AG04450 (cell line): ENCODE data around the gene PRELP. TPM values are rescaled to one million over a fixed set of nuclear protein-coding genes. Genes with fewer than 3 reads are reported as not detected.
"Not testable (repeated sequence)": the region's sequence is repeated elsewhere in the genome, so short reads cannot be mapped to it uniquely, and the experiment has no call there.

Experiments used
- CTCF ChIA-PET: fragments of 300-600, 350-600 bp; formaldehyde crosslinking; extraction: SDS; loops from one replicate; lab custom pipeline; 2022; ENCODE audit warnings: antibody characterized with exemption, inconsistent platforms; lab: Charles Lee
- POLR2A ChIA-PET: fragments of 350-600 bp; formaldehyde crosslinking; extraction: SDS; loops from one replicate; lab custom pipeline; 2021; ENCODE audit warnings: antibody characterized with exemption, inconsistent platforms; lab: Yijun Ruan, JAX
- DNase-seq: peaks from one replicate; pipeline ENCODE4 v3.0.0-alpha.2; 2011; ENCODE audit warnings: low read depth, low spot score
- H3K27ac ChIP-seq: one replicate; pipeline ENCODE4 v1.5.1; 2012; ENCODE audit warnings: low read depth, low read length, control low read depth
- H3K27me3 ChIP-seq: one replicate; pipeline ENCODE4 v1.6.0; 2012; ENCODE audit warnings: low read length; ENCODE audit not compliant: control insufficient read depth, insufficient read depth
- H3K4me3 ChIP-seq: 2 replicates; pipeline ENCODE4 v1.5.1; 2011; ENCODE audit warnings: mild to moderate bottlenecking, low read depth, low read length, control low read depth
- H3K9me3 ChIP-seq: 2 replicates; pipeline ENCODE4 v1.5.1; 2012; ENCODE audit warnings: low read length; ENCODE audit not compliant: control insufficient read depth, insufficient read depth
- CTCF ChIP-seq: IDR thresholded peaks from 2 replicates; pipeline ENCODE4 v1.5.1; 2011; ENCODE audit warnings: low read depth, low read length, control low read depth, inconsistent platforms
- polyA plus RNA-seq: library from polyadenylated mRNA; depleted of rRNA; stranded (reverse); fragments of >200 nt; gene quantifications from 2 replicates; pipeline ENCODE4 v1.2.3, GENCODE V29; 2011

Gene PRELP
- polyA plus RNA-seq, 1 experiment = 0.68 TPM

GRCh38 chr1:203516184-203516583 lies 40.6 kb downstream of the PRELP start:
- CTCF ChIA-PET = no interaction called here
- no peak for DNase-seq
- Histone ChIP-seq H3K27ac (no peak overlapping the region), H3K4me3 (no peak overlapping the region), H3K27me3 (no peaks in the 10 kb centered on the region), H3K9me3 (no peaks in the 10 kb centered on the region)
- POLR2A ChIA-PET = no interaction called here
- no peak for TF ChIP-seq CTCF

DNA sequence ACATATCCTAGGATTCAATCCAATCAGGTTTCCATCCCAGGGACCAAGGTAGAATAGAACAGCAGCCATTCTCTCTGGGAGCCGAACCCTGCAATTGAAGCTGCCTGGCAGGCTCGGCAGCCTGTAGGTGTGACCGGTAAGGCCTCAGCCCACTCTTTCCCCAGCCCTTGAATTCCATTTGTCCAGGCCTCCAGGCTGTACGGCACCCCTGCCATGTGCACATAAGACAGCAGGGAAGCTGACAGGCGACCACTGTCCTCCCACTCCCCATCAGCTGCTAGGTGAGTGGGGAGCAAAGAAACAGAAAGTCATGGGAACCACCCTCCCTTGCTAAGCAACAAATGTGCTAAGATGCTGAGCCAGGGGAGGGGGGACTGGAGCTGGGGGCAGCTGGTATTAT lies 41.3 kb downstream of the PRELP start:
- ChIA-PET CTCF (interaction anchor here (0.6 kb wide), 1 partner anchor 11 kb away, joined by 3 read pairs; no protein-coding TSS in a partner anchor), POLR2A (no interaction called here)
- TF ChIP-seq CTCF = no peak
- no peaks in the 10 kb centered on the region for H3K9me3 ChIP-seq
- H3K27ac ChIP-seq = no peak overlapping the region
- H3K4me3 ChIP-seq = no peak overlapping the region
- DNase-seq = no peak
- H3K27me3 ChIP-seq = no peaks in the 10 kb centered on the region

DNA sequence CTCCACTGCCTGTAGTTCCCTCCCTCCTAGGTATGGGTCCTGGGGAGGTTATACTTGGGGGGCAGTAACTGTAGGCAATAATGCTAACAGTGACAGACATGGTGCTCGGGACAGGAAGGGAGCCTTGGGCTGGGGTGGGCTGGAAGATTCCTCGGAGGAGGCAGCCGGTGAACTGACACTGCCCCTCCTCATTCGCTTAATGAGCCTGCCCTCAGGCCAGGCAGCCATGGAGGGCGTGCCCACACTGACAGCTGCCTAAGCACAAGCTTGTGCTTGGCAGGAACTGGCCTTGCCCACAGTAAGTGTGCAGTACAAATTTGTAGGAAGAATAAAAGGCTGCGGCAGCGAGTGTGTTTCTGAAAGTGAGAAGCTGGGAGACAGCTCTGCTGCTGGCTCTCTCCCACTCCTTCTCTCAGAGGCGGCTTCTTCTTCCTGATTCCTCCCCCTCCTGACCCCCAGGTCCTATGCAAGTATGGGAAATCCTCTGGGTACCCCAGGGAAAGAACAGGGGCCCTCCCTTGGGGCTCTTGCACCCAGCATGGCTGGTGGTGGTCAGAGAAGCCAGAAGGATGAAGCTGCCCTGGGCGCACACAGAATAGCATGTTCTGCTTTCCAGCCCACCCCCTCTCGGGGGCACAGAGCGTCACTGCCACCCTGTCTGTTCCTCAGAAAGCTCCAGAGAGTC lies 42.0 kb downstream of the PRELP start:
- no peak overlapping the region for H3K27ac ChIP-seq
- TF ChIP-seq CTCF = no peak

DNA sequence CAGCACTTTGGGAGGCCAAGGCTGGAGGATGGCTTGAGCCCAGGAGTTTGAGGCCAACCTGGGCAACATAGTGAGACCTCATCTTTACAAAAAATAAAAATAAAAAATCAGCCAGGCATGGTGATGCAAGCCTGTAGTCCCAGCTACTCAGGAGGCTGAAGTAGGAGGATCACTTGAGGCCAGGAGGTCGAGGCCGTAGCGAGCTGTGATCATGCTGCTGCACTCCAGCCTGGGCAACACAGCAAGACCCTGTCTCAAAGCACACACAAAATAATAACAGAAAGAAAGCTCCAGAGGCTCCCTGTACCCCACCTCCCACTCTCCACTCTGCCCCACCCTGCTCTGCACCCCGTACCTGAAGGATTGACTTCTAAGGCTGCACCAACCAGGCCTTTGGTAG lies 42.5 kb downstream of the PRELP start:
- DNase-seq, H3K9me3 ChIP-seq, CTCF ChIA-PET, H3K4me3 ChIP-seq, H3K27ac ChIP-seq, POLR2A ChIA-PET, H3K27me3 ChIP-seq: not testable (repeated sequence)

More for the DNA sequence above, 42.0 kb downstream of the PRELP start:
- DNase-seq = no peak
- ChIA-PET CTCF (interaction anchor here (0.6 kb wide), 1 partner anchor 11 kb away, joined by 3 read pairs; no protein-coding TSS in a partner anchor), POLR2A (no interaction called here)
- no peaks in the 10 kb centered on the region for H3K9me3 ChIP-seq
- no peaks in the 10 kb centered on the region for H3K27me3 ChIP-seq
- no peak overlapping the region for H3K4me3 ChIP-seq

- TF ChIP-seq CTCF = no peak
- Histone ChIP-seq H3K27ac (no peak overlapping the region), H3K9me3 (no peaks in the 10 kb centered on the region), H3K4me3 (no peak overlapping the region), H3K27me3 (no peaks in the 10 kb centered on the region)
- no peak for DNase-seq
- POLR2A ChIA-PET = no interaction called here
- CTCF ChIA-PET = no interaction called here
Measured at GRCh38 chr1:203518541-203518940, 42.9 kb downstream of the PRELP start.
